ENCODE measurements around the gene CTNNA3. TPM values are rescaled to one million over a fixed set of nuclear protein-coding genes. Genes with fewer than 3 reads are reported as not detected.
A peak's percentile ranks its signal among the peaks of the same experiment; 100 is the strongest.

The CTNNA3 gene
- total and polyA plus RNA-seq, 4 donors, result 0.16 to 2.4 (median 1.4) TPM

- no peak for TF ChIP-seq NR2F2 (IDR thresholded peaks at IDR 0.05)
- TF ChIP-seq SP1 (IDR thresholded peaks at IDR 0.05), result no peak
- TF ChIP-seq HNF4G (IDR thresholded peaks at IDR 0.05), result no peak
- TF ChIP-seq EGR1 (IDR thresholded peaks at IDR 0.05; ENCODE audit: low read depth in 2 of 2), result no peak
- no peak for TF ChIP-seq ZBTB33 (IDR thresholded peaks at IDR 0.05)
- no peak for TF ChIP-seq YY1 (IDR thresholded peaks at IDR 0.05)
- TF ChIP-seq HNF4A (conservative IDR thresholded peaks at IDR 0.05), result no peak
- TF ChIP-seq ATF3 (IDR thresholded peaks at IDR 0.05), result no peak
- TF ChIP-seq CTCF (IDR thresholded peaks at IDR 0.05; ENCODE audit: low read depth, low read length, missing input control), result no peak
- TF ChIP-seq RAD21 (IDR thresholded peaks at IDR 0.05), result no peak
- Histone ChIP-seq H3K4me1 (ENCODE audit: control insufficient read depth in 4 of 4, insufficient read depth in 4 of 4, low read length in 3 of 4) (peaks cover 0 to 7% (median 6%) of the 10 kb centered on the region in 4 donors), H3K9ac (ENCODE audit: low read depth in 1 of 2, low read length in 2 of 2) (no peak overlapping the region), H3K36me3 (ENCODE audit: control insufficient read depth in 4 of 4, insufficient read depth in 3 of 4, low read depth in 1 of 4, low read length in 3 of 4) (no peaks in the 10 kb centered on the region), H3K9me3 (ENCODE audit: control insufficient read depth in 4 of 4, low read length in 3 of 4) (no peaks in the 10 kb centered on the region), H3K27me3 (ENCODE audit: control insufficient read depth in 4 of 4, insufficient read depth in 4 of 4, low read length in 3 of 4) (no peaks in the 10 kb centered on the region), H3K4me3 (ENCODE audit: low read depth in 1 of 3, low read length in 3 of 3) (no peak overlapping the region), H3K27ac (ENCODE audit: low read depth in 1 of 2, low read length in 2 of 2) (no peak overlapping the region)
- no peak for DNase-seq (ENCODE audit: low spot score)
- WGBS, result 96% methylated on average over 4 of the region's 4 CpGs
Observed at GRCh38 chr10:66809402-66809801, 886.6 kb downstream of the CTNNA3 start.

GRCh38 chr10:66805612-66806011 lies 890.4 kb downstream of the CTNNA3 start:
- 78% methylated on average over 1 of the region's 1 CpG for WGBS
- TF ChIP-seq ZBTB33 (IDR thresholded peaks at IDR 0.05), result no peak
- TF ChIP-seq JUND (IDR thresholded peaks at IDR 0.05), result no peak
- no peaks in the 10 kb centered on the region for H3K9me3 ChIP-seq (ENCODE audit: control insufficient read depth in 4 of 4, low read length in 3 of 4)
- no peaks in the 10 kb centered on the region for H3K36me3 ChIP-seq (ENCODE audit: control insufficient read depth in 4 of 4, insufficient read depth in 3 of 4, low read depth in 1 of 4, low read length in 3 of 4)
- no peak for DNase-seq (ENCODE audit: low spot score)
- H3K9ac ChIP-seq (ENCODE audit: low read depth in 1 of 2, low read length in 2 of 2), result no peak overlapping the region
- H3K4me1 ChIP-seq (ENCODE audit: control insufficient read depth in 4 of 4, insufficient read depth in 4 of 4, low read length in 3 of 4), result peaks cover 0 to 7% (median 6%) of the 10 kb centered on the region in 4 donors
- no peaks in the 10 kb centered on the region for H3K27me3 ChIP-seq (ENCODE audit: control insufficient read depth in 4 of 4, insufficient read depth in 4 of 4, low read length in 3 of 4)
- H3K4me3 ChIP-seq (ENCODE audit: low read depth in 1 of 3, low read length in 3 of 3), result no peak overlapping the region
- no peak overlapping the region for H3K27ac ChIP-seq (ENCODE audit: low read depth in 1 of 2, low read length in 2 of 2)

GRCh38 chr10:66804962-66805361 lies 891.0 kb downstream of the CTNNA3 start:
- Histone ChIP-seq H3K4me3 (ENCODE audit: low read depth in 1 of 3, low read length in 3 of 3) (no peak overlapping the region), H3K27me3 (ENCODE audit: control insufficient read depth in 4 of 4, insufficient read depth in 4 of 4, low read length in 3 of 4) (no peaks in the 10 kb centered on the region), H3K27ac (ENCODE audit: low read depth in 1 of 2, low read length in 2 of 2) (no peak overlapping the region), H3K9ac (ENCODE audit: low read depth in 1 of 2, low read length in 2 of 2) (no peak overlapping the region), H3K9me3 (ENCODE audit: control insufficient read depth in 4 of 4, low read length in 3 of 4) (no peaks in the 10 kb centered on the region), H3K36me3 (ENCODE audit: control insufficient read depth in 4 of 4, insufficient read depth in 3 of 4, low read depth in 1 of 4, low read length in 3 of 4) (no peaks in the 10 kb centered on the region), H3K4me1 (ENCODE audit: control insufficient read depth in 4 of 4, insufficient read depth in 4 of 4, low read length in 3 of 4) (peaks cover 0 to 7% (median 6%) of the 10 kb centered on the region in 4 donors)
- TF ChIP-seq REST (IDR thresholded peaks at IDR 0.05) (no peak), HNF4A (conservative IDR thresholded peaks at IDR 0.05) (peak; percentile 75 to 83), RXRA (IDR thresholded peaks at IDR 0.05) (peak in 1 of 2 donors; percentile 17), HNF4G (IDR thresholded peaks at IDR 0.05) (peak; percentile 66)
- WGBS, result 22% methylated on average over 3 of the region's 3 CpGs
- no peak for DNase-seq (ENCODE audit: low spot score)
